Mesenchymal stem cell (in vitro differentiated cells and primary cell): ENCODE data around the gene TAF8.
A peak's percentile ranks its signal among the peaks of the same experiment; 100 is the strongest.

Experiments used
- DNase-seq: peaks from one replicate; pipeline ENCODE4 v3.0.0-alpha.2; 2013
- H2AFZ ChIP-seq: one replicate; pipeline ENCODE4 v1.6.1; 2013; ENCODE audit warnings: low read depth, mild to moderate bottlenecking, control low read depth, inconsistent platforms, low read length, moderate library complexity
- H2AK5ac ChIP-seq: 2 replicates; pipeline ENCODE4 v1.6.1; 2013; ENCODE audit warnings: low read length, moderate library complexity, mild to moderate bottlenecking, inconsistent platforms; ENCODE audit not compliant: severe bottlenecking
- H2BK120ac ChIP-seq: one replicate; pipeline ENCODE4 v1.6.1; 2013; ENCODE audit warnings: low read depth, mild to moderate bottlenecking, inconsistent platforms, low read length, moderate library complexity
- H2BK12ac ChIP-seq, 2 experiments: one replicate each; pipeline ENCODE4 v1.6.1; 2013; ENCODE audit warnings: inconsistent platforms in 2 of 2, low read length in 2 of 2, mild to moderate bottlenecking in 2 of 2, moderate library complexity in 2 of 2, control low read depth in 1 of 2
- H2BK15ac ChIP-seq: one replicate; pipeline ENCODE4 v1.6.1; 2013; ENCODE audit warnings: mild to moderate bottlenecking, low read depth, inconsistent platforms; ENCODE audit not compliant: poor library complexity, severe bottlenecking
- H2BK5ac ChIP-seq: 2 replicates; pipeline ENCODE4 v1.6.1; 2013; ENCODE audit warnings: low read depth, mild to moderate bottlenecking, low read length, control low read depth, inconsistent platforms; ENCODE audit not compliant: poor library complexity, severe bottlenecking
- H3K14ac ChIP-seq, 2 experiments: one replicate each; pipeline ENCODE4 v1.6.1; 2013; ENCODE audit warnings: inconsistent platforms in 2 of 2, low read length in 2 of 2, control low read depth in 1 of 2, mild to moderate bottlenecking in 1 of 2, moderate library complexity in 1 of 2
- H3K18ac ChIP-seq, 2 experiments: one replicate each; pipeline ENCODE4 v1.6.1; 2013; ENCODE audit warnings: inconsistent platforms in 2 of 2, low read length in 2 of 2, control low read depth in 1 of 2, low read depth in 1 of 2, mild to moderate bottlenecking in 1 of 2
- H3K23ac ChIP-seq, 2 experiments: one replicate each; pipeline ENCODE4 v1.6.1; 2013; ENCODE audit warnings: inconsistent platforms in 2 of 2, low read length in 2 of 2, mild to moderate bottlenecking in 2 of 2, moderate library complexity in 2 of 2, control low read depth in 1 of 2
- H3K27ac ChIP-seq: 2 replicates; pipeline ENCODE4 v1.5.1; 2013; ENCODE audit warnings: mild to moderate bottlenecking, moderate library complexity, low read length, control low read depth, inconsistent platforms; ENCODE audit not compliant: poor library complexity, severe bottlenecking
- H3K27me3 ChIP-seq, 2 experiments: 2 replicates each; pipeline versions ENCODE4 v1.6.1 to v1.7.0; 2013; ENCODE audit warnings: low read length in 2 of 2, mild to moderate bottlenecking in 2 of 2, moderate library complexity in 2 of 2, control low read depth in 1 of 2, inconsistent platforms in 1 of 2; ENCODE audit not compliant: control insufficient read depth in 1 of 2, insufficient read depth in 1 of 2
- H3K36me3 ChIP-seq, 2 experiments: 2 replicates each; pipeline versions ENCODE4 v1.6.1 to v1.7.0; 2013; ENCODE audit warnings: low read length in 2 of 2, control low read depth in 1 of 2, inconsistent platforms in 1 of 2, low read depth in 1 of 2, mild to moderate bottlenecking in 1 of 2; ENCODE audit not compliant: insufficient read depth in 2 of 2, control insufficient read depth in 1 of 2
- H3K4ac ChIP-seq, 2 experiments: one replicate each; pipeline ENCODE4 v1.6.1; 2013; ENCODE audit warnings: inconsistent platforms in 2 of 2, low read length in 2 of 2, mild to moderate bottlenecking in 2 of 2, moderate library complexity in 2 of 2, control low read depth in 1 of 2, low read depth in 1 of 2
- H3K4me1 ChIP-seq: 2 replicates; pipeline ENCODE4 v1.6.1; 2013; ENCODE audit warnings: low read depth, low read length, control low read depth; ENCODE audit not compliant: control insufficient read depth, insufficient read depth
- H3K4me2 ChIP-seq: 2 replicates; pipeline ENCODE4 v1.6.1; 2013; ENCODE audit warnings: low read length, mild to moderate bottlenecking, inconsistent platforms; ENCODE audit not compliant: poor library complexity, severe bottlenecking
- H3K4me3 ChIP-seq, 2 experiments: 2 replicates each; pipeline versions ENCODE4 v1.5.1 to v1.7.0; 2013; ENCODE audit warnings: low read length in 2 of 2, mild to moderate bottlenecking in 2 of 2, control low read depth in 1 of 2, low read depth in 1 of 2; ENCODE audit not compliant: insufficient read depth in 1 of 2
- H3K79me1 ChIP-seq: replicated peaks from 2 replicates; pipeline ENCODE4 v1.6.1; 2013; ENCODE audit warnings: mild to moderate bottlenecking, control low read depth, low read length, inconsistent platforms; ENCODE audit not compliant: poor library complexity, severe bottlenecking
- H3K9ac ChIP-seq: 2 replicates; pipeline ENCODE4 v1.7.0; 2013; ENCODE audit warnings: mild to moderate bottlenecking, low read length, moderate library complexity
- H3K9me3 ChIP-seq: 2 replicates; pipeline ENCODE4 v1.7.0; 2013; ENCODE audit warnings: mild to moderate bottlenecking, low read length; ENCODE audit not compliant: control insufficient read depth
- H4K8ac ChIP-seq: one replicate; pipeline ENCODE4 v1.6.1; 2013; ENCODE audit warnings: inconsistent platforms, mild to moderate bottlenecking, low read length, moderate library complexity
- H4K91ac ChIP-seq: one replicate; pipeline ENCODE4 v1.6.1; 2013; ENCODE audit warnings: mild to moderate bottlenecking, low read length, inconsistent platforms
- WGBS: methylation state at CpG from one replicate; pipeline ENCODE4 v1.1.7; 2013; ENCODE audit warnings: mixed read lengths; 5-methylcytosine and 5-hydroxymethylcytosine counted together

Gene TAF8

DNA sequence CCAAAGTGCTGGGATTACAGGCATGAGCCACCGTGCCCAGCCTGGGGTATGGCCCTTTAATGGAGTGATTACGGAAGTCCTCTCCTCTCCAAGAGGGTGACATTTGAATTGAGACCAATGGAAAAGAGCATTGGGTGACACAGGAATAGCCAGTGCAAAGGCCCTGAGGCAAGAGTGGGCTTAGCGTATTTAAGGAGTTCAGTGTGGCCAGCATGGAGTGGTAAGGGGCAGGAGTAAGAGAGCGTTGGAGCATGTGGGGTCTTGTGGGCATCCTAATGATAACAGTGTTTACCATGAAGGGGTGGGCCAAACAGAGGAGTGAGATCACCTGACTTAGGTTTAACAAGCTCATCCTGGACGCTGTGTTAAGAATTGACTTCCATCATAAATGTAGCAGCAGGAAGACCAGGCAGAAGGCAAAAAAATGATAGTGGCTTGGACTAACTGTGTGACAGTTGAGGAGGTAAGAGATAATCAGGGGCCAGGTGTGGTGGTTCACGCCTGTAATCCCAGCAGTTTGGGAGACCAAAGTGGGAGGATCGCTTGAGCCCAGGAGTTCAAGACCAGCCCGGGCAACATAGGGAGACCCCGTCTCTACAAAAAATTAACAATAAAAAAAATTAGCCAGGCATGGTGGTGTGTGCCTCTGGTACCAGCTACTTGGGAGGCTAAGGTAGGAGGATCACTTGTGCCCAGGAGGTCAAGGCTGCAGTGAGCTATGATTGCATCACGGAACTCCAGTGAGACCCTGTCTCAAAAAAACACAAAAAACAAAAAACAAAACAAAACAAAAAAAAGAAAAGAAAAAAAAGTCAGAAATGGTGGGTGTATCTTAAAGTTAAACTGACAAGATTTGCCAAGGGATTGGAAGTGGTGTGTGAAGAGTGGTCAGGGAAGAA is 40.7 kb downstream of the TAF8 start:
- Histone ChIP-seq H3K14ac (no peak overlapping the region), H2BK15ac (no peak overlapping the region), H2BK12ac (no peak overlapping the region), H3K4me3 (no peak overlapping the region), H4K91ac (no peak overlapping the region), H3K27ac (no peak overlapping the region), H3K18ac (no peak overlapping the region), H3K4ac (no peak overlapping the region), H3K4me1 (peaks cover 10% of the 10 kb centered on the region), H3K9ac (no peak overlapping the region), H2BK5ac (no peak overlapping the region), H4K8ac (no peak overlapping the region), H2AK5ac (no peak overlapping the region), H2AFZ (no peak overlapping the region), H3K36me3 (peaks cover 0 to 5% of the 10 kb centered on the region in 2 experiments), H3K27me3 (no peaks in the 10 kb centered on the region), H3K9me3 (no peaks in the 10 kb centered on the region), H2BK120ac (no peak overlapping the region), H3K79me1 (no peaks in the 10 kb centered on the region), H3K4me2 (no peak overlapping the region), H3K23ac (no peak overlapping the region)
- no peak for DNase-seq
- WGBS, result 92% methylated on average over 6 of the region's 10 CpGs

DNA sequence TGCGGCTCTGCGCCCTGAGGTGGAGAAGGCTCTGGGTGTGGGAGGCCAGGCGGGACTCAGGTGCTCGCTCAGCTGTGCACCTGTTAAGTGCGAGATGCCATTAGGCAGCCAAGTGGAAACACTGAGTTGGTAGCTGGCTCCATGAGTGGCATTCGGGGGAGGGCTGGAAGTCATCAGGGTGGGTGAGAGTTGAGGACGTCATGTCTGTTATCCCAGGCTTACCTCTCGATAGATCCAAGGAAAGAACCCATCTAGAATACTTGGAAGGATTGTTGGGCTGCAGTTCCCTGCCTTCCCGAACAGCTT is 41.3 kb downstream of the TAF8 start:
- WGBS, result 88% methylated on average over 9 of the region's 9 CpGs
- H3K14ac ChIP-seq, result no peak overlapping the region
- H3K9ac ChIP-seq, result no peak overlapping the region
- no peak overlapping the region for H3K23ac ChIP-seq
- no peak for DNase-seq
- H4K8ac ChIP-seq, result no peak overlapping the region
- H3K18ac ChIP-seq, result no peak overlapping the region
- H3K27ac ChIP-seq, result no peak overlapping the region
- no peak overlapping the region for H3K4ac ChIP-seq
- H2AFZ ChIP-seq, result no peak overlapping the region
- no peak overlapping the region for H2BK5ac ChIP-seq
- no peak overlapping the region for H3K4me3 ChIP-seq
- H2BK15ac ChIP-seq, result no peak overlapping the region
- no peaks in the 10 kb centered on the region for H3K27me3 ChIP-seq
- H3K9me3 ChIP-seq, result no peaks in the 10 kb centered on the region
- H3K36me3 ChIP-seq, result peaks cover 0 to 4% of the 10 kb centered on the region in 2 experiments
- no peak overlapping the region for H4K91ac ChIP-seq
- H2BK12ac ChIP-seq, result no peak overlapping the region
- no peak overlapping the region for H2BK120ac ChIP-seq
- no peaks in the 10 kb centered on the region for H3K79me1 ChIP-seq
- H3K4me1 ChIP-seq, result peaks cover 10% of the 10 kb centered on the region
- H3K4me2 ChIP-seq, result no peak overlapping the region
- no peak overlapping the region for H2AK5ac ChIP-seq

DNA sequence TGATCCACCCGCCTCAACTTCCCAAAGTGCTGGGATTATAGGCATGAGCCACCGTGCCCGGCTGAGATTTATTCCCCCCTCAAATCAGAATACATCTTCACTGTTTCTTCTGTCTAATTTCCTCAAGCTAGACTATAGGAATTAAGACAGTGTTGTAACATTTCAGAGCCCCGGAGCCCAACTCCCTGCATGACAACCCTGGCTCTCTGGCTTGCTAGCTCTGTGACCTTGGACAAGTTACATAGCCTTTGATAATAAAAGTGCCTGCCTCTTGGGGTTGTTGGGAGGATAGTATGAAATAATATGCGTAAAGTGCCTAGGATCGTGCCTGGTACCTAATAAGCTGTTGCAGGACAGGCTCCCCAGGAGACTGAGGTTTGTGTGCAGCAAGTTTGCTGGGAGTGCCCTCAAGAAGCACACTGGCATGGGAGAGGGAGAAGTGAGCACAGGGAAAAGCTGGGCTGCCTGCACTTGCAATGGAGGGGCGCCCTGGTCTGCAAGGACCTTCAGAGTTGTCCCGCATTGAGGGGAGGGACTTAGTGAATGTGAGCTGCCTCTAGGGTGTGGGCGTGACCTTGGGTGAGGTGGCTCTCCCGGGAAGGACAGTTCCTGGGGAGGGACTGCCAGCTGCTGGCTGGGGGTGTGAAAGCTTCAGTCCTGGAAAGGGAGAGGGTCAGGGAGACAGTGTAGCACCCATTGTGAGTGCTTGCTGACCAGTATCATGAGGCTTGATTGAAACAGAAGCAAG is 43.4 kb downstream of the TAF8 start:
- H3K4me1 ChIP-seq, result peaks cover 3% of the 10 kb centered on the region
- H3K23ac ChIP-seq, result no peak overlapping the region
- 67% methylated on average over 10 of the region's 10 CpGs for WGBS
- no peak overlapping the region for H2BK5ac ChIP-seq
- H3K9me3 ChIP-seq, result no peaks in the 10 kb centered on the region
- H3K4me3 ChIP-seq, result no peak overlapping the region
- no peak overlapping the region for H3K27ac ChIP-seq
- H2BK12ac ChIP-seq, result no peak overlapping the region
- no peaks in the 10 kb centered on the region for H3K79me1 ChIP-seq
- no peaks in the 10 kb centered on the region for H3K36me3 ChIP-seq
- H2AFZ ChIP-seq, result no peak overlapping the region
- H2BK15ac ChIP-seq, result no peak overlapping the region
- H3K4me2 ChIP-seq, result no peak overlapping the region
- no peak overlapping the region for H3K9ac ChIP-seq
- no peaks in the 10 kb centered on the region for H3K27me3 ChIP-seq
- H3K18ac ChIP-seq, result no peak overlapping the region
- H2AK5ac ChIP-seq, result no peak overlapping the region
- peak; percentile 28 for DNase-seq
- no peak overlapping the region for H2BK120ac ChIP-seq
- H3K4ac ChIP-seq, result no peak overlapping the region
- H4K8ac ChIP-seq, result peak overlapping the region; percentile 45
- no peak overlapping the region for H4K91ac ChIP-seq
- H3K14ac ChIP-seq, result no peak overlapping the region

DNA sequence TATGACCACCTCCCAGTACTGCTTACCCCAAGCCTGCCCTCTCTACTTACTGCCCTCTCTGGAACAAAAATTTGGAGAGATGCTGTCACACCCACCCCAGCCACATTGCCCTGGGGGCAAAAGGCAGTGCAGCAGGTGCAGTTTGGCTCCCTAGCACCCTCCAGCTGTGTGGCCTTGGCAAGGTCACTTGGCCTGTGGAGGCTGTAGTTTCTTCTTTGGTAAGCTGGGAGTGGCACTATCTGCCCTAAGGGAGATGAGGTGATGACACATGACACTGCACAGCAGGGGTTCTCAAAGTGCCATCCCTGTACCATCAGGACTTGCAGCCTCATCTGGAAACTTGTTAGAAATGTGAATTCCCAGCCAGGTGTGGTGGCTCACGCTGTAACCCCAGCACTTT is 44.8 kb downstream of the TAF8 start:
- Histone ChIP-seq H3K4me3 (no peak overlapping the region), H3K9ac (no peak overlapping the region), H3K4me1 (peaks cover 12% of the 10 kb centered on the region), H3K36me3 (no peaks in the 10 kb centered on the region), H2BK12ac (no peak overlapping the region), H2AK5ac (no peak overlapping the region), H3K79me1 (no peaks in the 10 kb centered on the region), H4K8ac (no peak overlapping the region), H2AFZ (no peak overlapping the region), H3K14ac (no peak overlapping the region), H3K9me3 (no peaks in the 10 kb centered on the region), H3K27me3 (no peaks in the 10 kb centered on the region), H3K4me2 (no peak overlapping the region), H3K27ac (no peak overlapping the region), H4K91ac (no peak overlapping the region), H2BK5ac (no peak overlapping the region), H3K18ac (no peak overlapping the region), H3K23ac (no peak overlapping the region), H2BK15ac (no peak overlapping the region), H3K4ac (no peak overlapping the region), H2BK120ac (no peak overlapping the region)
- 100% methylated on average over 1 of the region's 1 CpG for WGBS
- no peak for DNase-seq
